Left lung (tissue), 10 donors: ENCODE results near the gene SF3A1. TPM values are rescaled to one million over a fixed set of nuclear protein-coding genes. Genes with fewer than 3 reads are reported as not detected.

Source experiments
- ATAC-seq: fragments of 200-7000 bp; cut with Tn5 transposase; one replicate; pipeline ENCODE4 v1.9.1; 2020; ENCODE audit warnings: moderate library complexity
- DNase-seq, 4 donors: peaks; one replicate each; pipeline ENCODE4 v3.0.0-alpha.2; 2013 to 2020
- H3K27ac ChIP-seq, 2 donors: fragments of 200-600 bp; sonication (generic) in 1 of 2; one replicate each; pipeline versions ENCODE4 v1.5.0 to v1.8.0; 2020 to 2021
- H3K27me3 ChIP-seq, 2 donors: fragments of 200-600 bp; sonication (generic) in 1 of 2; one replicate each; pipeline versions ENCODE4 v1.5.0 to v1.8.0; 2020 to 2021
- H3K36me3 ChIP-seq, 2 donors: fragments of 200-600 bp; sonication (generic) in 1 of 2; one replicate each; pipeline versions ENCODE4 v1.5.0 to v1.8.0; 2020 to 2021
- H3K4me1 ChIP-seq, 2 donors: fragments of 200-600 bp; one replicate each; pipeline ENCODE4 v1.8.0; 2021
- H3K4me3 ChIP-seq, 2 donors: fragments of 200-600 bp; sonication (generic) in 1 of 2; one replicate each; pipeline versions ENCODE4 v1.5.0 to v1.8.0; 2020 to 2021; ENCODE audit warnings: mild to moderate bottlenecking in 1 of 2
- H3K9me3 ChIP-seq, 2 donors: fragments of 200-600 bp; sonication (generic) in 1 of 2; one replicate each; pipeline versions ENCODE4 v1.5.0 to v1.8.0; 2020 to 2021
- CTCF ChIP-seq, 2 donors: fragments of 200-600 bp; sonication (generic) in 1 of 2; IDR thresholded peaks; one replicate each; pipeline versions ENCODE4 v1.5.0 to v1.8.0; 2021; ENCODE audit warnings: antibody characterized with exemption in 2 of 2
- intact Hi-C, 2 donors: fragments of 100-400 bp; cut with DNase I; formaldehyde crosslinking; loops; one replicate each; pipeline versions ENCODE4 v1.11.2 to v1.14.2; 2022
- polyA plus RNA-seq, 6 donors: library from polyadenylated mRNA; unstranded; fragments of 120-200 nt; gene quantifications; one replicate each; pipeline ENCODE4 v1.2.1, GENCODE V29; 2013; ENCODE audit not compliant: insufficient read length in 6 of 6
- total RNA-seq, 2 donors: library from RNA; stranded (reverse); fragmentation: NEBNext Ultra II Directional; extraction: Animal tissue kit (Norgen Biotek cat#: 25700); gene quantifications; one replicate each; pipeline ENCODE4 v1.2.1, GENCODE V29; 2021
- donor health status: DM: no; HTN: yes; CAD: no.
- donor health status: DM: no; HTN: no; CAD: no.

The SF3A1 gene
- total and polyA plus RNA-seq, 8 donors, result 119 to 154 (median 137) TPM

GRCh38 chr22:30397656-30398635 lies 41.3 kb upstream of the SF3A1 start:
- H3K4me1 ChIP-seq, result peaks cover 3 to 21% of the 10 kb centered on the region in 2 donors
- no peaks in the 10 kb centered on the region for H3K9me3 ChIP-seq
- H3K36me3 ChIP-seq, result no peaks in the 10 kb centered on the region
- no peak for TF ChIP-seq CTCF (IDR thresholded peaks at IDR 0.05)
- peaks cover 0 to 52% of the 10 kb centered on the region in 2 donors for H3K27me3 ChIP-seq
- ATAC-seq, result no peak
- intact Hi-C loops, result no loop called here
- no peak overlapping the region for H3K27ac ChIP-seq
- DNase-seq, result no peak
- H3K4me3 ChIP-seq, result peak overlapping the region; percentile 59 to 60

GRCh38 chr22:30396871-30397655 lies 40.4 kb upstream of the SF3A1 start, which contains the start of gene SEC14L2:
TSS of gene SEC14L2 (plus strand) at chr22:30397018. CDS start at chr22:30397117, 99 bp downstream.
- Histone ChIP-seq H3K4me3 (peak within 1 kb of the TSS; percentile 59 to 60), H3K4me1 (peaks cover 3 to 26% of the 10 kb centered on the region in 2 donors), H3K9me3 (no peaks in the 10 kb centered on the region), H3K27me3 (peaks cover 0 to 52% of the 10 kb centered on the region in 2 donors), H3K27ac (no peak within 1 kb of the TSS), H3K36me3 (no peaks in the 10 kb centered on the region)
- ATAC-seq (peak; percentile 89), DNase-seq (peak; percentile 28 to 88 (median 66))
- TF ChIP-seq CTCF (IDR thresholded peaks at IDR 0.05), result no peak
- intact Hi-C loops, result no loop called here

- intact Hi-C loops, result loop anchor here in 1 of 2 donors (5.0 kb wide), 1 partner anchor 132 kb away; no protein-coding TSS in a partner anchor
- no peak for TF ChIP-seq CTCF (IDR thresholded peaks at IDR 0.05)
- Histone ChIP-seq H3K9me3 (no peaks in the 10 kb centered on the region), H3K36me3 (no peaks in the 10 kb centered on the region), H3K27me3 (peaks cover 0 to 39% of the 10 kb centered on the region in 2 donors), H3K4me3 (no peak overlapping the region), H3K27ac (no peak overlapping the region), H3K4me1 (peaks cover 3 to 26% of the 10 kb centered on the region in 2 donors)
- DNase-seq, result no peak
- ATAC-seq, result no peak
These were observed 37.2 kb upstream of the SF3A1 start for GRCh38 chr22:30393885-30394284.

GRCh38 chr22:30393322-30393680 lies 36.6 kb upstream of the SF3A1 start:
- Histone ChIP-seq H3K4me3 (no peak overlapping the region), H3K4me1 (peaks cover 3 to 24% of the 10 kb centered on the region in 2 donors), H3K9me3 (no peaks in the 10 kb centered on the region), H3K36me3 (no peaks in the 10 kb centered on the region), H3K27ac (peak overlapping the region in 1 of 2 donors; percentile 11), H3K27me3 (peaks cover 0 to 33% of the 10 kb centered on the region in 2 donors)
- no peak for TF ChIP-seq CTCF (IDR thresholded peaks at IDR 0.05)
- ATAC-seq (no peak), DNase-seq (no peak)
- intact Hi-C loops, result loop anchor here in 1 of 2 donors (5.0 kb wide), 1 partner anchor 131 kb away; no protein-coding TSS in a partner anchor
